Thyroid gland (tissue), 4 donors: ENCODE results near the gene HDAC11.

Experiments used
- CTCF ChIP-seq, 6 experiments: fragments of 200-600 bp in 3 of 6; fragments of 450-650 bp in 3 of 6; sonication (generic) in 3 of 6; IDR thresholded peaks; one replicate each; pipeline ENCODE4 v1.5.1; 2016 to 2019; ENCODE audit warnings: antibody characterized with exemption in 6 of 6, mild to moderate bottlenecking in 2 of 6, inconsistent platforms in 1 of 6, moderate library complexity in 1 of 6
- POLR2A ChIP-seq, 2 donors: fragments of 450-650 bp; IDR thresholded peaks; one replicate each; pipeline ENCODE4 v1.6.1; 2017; ENCODE audit warnings: antibody characterized with exemption in 2 of 2, mild to moderate bottlenecking in 2 of 2, moderate library complexity in 1 of 2

DNA sequence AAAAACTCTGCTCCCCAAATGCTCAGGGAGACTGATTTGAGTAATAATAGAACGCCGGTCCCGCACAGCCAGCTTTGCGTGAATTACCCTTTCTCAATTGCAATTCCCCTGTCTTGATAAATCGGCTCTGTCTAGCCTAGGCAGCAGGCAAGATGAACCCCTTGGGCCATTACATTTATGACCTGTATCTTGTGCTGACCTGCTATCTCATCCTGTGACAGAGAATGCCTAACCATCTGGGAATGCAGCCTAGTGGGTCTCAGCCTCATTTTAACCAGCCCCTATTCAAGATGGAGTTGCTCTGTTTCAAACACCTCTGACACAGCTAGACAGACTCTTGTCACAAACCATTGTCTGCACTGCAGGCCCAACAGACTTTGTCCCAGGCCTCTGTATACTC is 46.2 kb upstream of the HDAC11 start:
- TF ChIP-seq POLR2A (IDR thresholded peaks at IDR 0.05) (no peak), CTCF (IDR thresholded peaks at IDR 0.05) (no peak)
